ENCODE measurements around the gene NID2. TPM values are rescaled to one million over a fixed set of nuclear protein-coding genes. Genes with fewer than 3 reads are reported as not detected.

Gene NID2
- total and polyA plus RNA-seq, 10 of the 15 experiments (the other 5 are each of a cell fraction or from before 2014, with no cell fraction given): 0.04 to 0.49 (median 0.23) TPM; not detected in 3

- no peak for TF ChIP-seq MLLT1 (IDR thresholded peaks at IDR 0.05)
- TF ChIP-seq ESRRA (IDR thresholded peaks at IDR 0.05; ENCODE audit: low read length): no peak
- no peak for TF ChIP-seq SKIL (IDR thresholded peaks at IDR 0.05; ENCODE audit: low read depth, poor library complexity, severe bottlenecking)
- TF ChIP-seq FOXK2 (IDR thresholded peaks at IDR 0.05): no peak
- TF ChIP-seq NFYB (IDR thresholded peaks at IDR 0.05; ENCODE audit: insufficient read depth, low read depth, low read length): no peak
- no peak for TF ChIP-seq BACH1 (IDR thresholded peaks at IDR 0.05; ENCODE audit: borderline replicate concordance)
- no peak for TF ChIP-seq ZNF207 (IDR thresholded peaks at IDR 0.05; ENCODE audit: borderline replicate concordance)
- no peak for TF ChIP-seq SRF (IDR thresholded peaks at IDR 0.05; ENCODE audit: low read depth in 2 of 2, low read length in 2 of 2)
- no peak for TF ChIP-seq ZNF592 (IDR thresholded peaks at IDR 0.05)
- no peak for TF ChIP-seq RAD21 (IDR thresholded peaks at IDR 0.05; ENCODE audit: insufficient read depth, low read depth, low read length)
These were observed 20.1 kb downstream of the NID2 start (continued) for GRCh38 chr14:52048641-52049204.

Measured in GM12878 (cell line).